Hindlimb muscle (tissue), 1 donor: ENCODE measurements around the gene PHF14. TPM values are rescaled to one million over a fixed set of nuclear protein-coding genes. Genes with fewer than 3 reads are reported as not detected.

ENCODE experiments used
- DNase-seq: peaks from one replicate; pipeline ENCODE4 v3.0.0-alpha.2; 2013
- polyA plus RNA-seq: library from polyadenylated mRNA; unstranded; fragments of 120-200 nt; gene quantifications from one replicate; pipeline ENCODE4 v1.2.1, GENCODE V29; 2013; ENCODE audit not compliant: insufficient read length

The PHF14 gene
- polyA plus RNA-seq, 1 donor, result 29.7 TPM

DNA sequence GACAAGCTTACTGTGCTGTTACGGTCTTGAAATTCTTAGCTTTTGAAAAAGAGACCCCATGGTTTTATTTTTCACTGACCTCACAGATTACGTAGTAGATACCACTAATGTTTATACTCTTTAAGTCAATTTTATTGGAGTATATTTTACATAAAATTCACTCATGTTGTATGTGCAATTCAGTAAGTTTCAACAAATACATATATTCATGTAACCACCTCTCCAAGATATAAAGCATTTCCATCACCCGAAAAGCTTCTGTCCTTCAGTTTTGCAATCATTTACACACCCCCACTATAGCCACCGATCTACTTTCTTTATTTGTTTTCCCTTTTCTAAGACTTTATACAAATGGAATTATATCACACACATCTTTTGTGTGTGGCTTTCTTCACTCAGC is 199.2 kb downstream of the PHF14 start:
- no peak for DNase-seq

- no peak for DNase-seq
Measured at GRCh38 chr7:11175371-11175770, 201.7 kb downstream of the PHF14 start.

DNA sequence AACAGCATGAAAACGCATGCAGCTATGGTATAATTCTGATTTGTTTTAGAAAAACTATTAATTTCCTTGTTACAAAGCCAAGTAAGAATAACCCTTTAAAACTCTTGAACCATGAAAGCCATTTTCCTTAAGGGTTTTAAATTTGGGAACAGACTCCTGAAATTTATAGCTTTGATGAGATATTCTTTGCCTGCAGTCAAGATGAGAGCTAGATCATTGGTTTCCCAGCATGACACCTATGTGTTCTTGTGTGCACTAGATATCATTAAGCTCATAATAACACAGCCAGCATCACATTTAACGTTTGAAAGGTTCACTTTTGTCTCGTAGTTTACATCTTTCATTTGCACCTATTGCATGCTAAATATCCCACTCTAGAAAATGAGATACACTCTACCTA is 202.2 kb downstream of the PHF14 start:
- no peak for DNase-seq

GRCh38 chr7:11176985-11177555 is 203.4 kb downstream of the PHF14 start:
- DNase-seq, result no peak

- DNase-seq, result no peak
Measured at GRCh38 chr7:11177793-11178192, 204.1 kb downstream of the PHF14 start.

DNA sequence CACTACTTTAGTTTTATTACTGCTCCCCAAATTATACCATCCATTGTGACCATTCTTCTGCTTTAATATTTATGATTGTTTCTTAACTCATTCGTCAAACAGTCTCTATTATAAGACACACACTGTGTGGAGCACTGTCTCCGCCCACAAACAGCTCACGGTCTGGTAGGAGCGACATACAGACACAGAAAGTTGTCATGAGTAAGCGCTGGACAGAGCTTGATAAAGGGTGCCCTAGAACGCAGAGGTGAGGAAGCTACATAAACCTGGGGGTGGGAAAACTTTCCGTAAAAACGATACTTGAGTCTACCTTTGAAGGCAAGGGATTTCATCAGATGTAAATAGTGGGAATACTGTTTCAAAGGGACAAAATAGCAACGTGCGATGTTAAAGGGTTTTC is 207.9 kb downstream of the PHF14 start:
- no peak for DNase-seq

- DNase-seq, result no peak
Measured at GRCh38 chr7:11182736-11183135, 209.1 kb downstream of the PHF14 start.

DNA sequence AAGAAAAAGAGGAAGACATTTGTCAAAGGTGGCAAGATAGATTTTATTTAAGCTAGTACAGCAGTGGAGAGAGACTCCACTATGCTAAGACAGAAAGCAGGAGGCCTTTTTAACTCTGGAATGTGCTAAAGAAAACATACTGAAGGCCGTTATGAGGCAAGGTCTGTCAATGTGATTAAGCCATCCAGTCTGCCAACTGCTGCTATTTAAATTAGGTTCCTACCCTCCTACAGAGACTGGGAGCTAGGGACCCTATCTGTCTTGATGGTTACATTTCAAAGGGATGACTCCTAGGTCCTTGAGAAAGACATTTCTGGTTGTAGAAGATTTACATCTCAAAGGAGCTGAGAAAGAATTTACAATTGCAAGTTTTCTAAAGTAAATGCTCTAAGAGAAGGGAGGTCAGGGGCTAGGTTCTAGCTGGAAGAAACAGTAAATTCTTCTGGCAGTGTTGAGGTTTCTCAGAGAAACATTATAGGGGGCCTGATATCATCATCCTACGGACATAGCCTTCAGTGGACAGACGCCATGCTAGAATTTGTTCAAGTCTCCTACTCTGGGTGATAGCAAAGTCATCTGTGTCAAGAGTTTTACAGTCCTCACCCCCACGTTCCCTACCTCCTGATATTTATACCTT is 211.6 kb downstream of the PHF14 start:
- DNase-seq, result no peak

DNA sequence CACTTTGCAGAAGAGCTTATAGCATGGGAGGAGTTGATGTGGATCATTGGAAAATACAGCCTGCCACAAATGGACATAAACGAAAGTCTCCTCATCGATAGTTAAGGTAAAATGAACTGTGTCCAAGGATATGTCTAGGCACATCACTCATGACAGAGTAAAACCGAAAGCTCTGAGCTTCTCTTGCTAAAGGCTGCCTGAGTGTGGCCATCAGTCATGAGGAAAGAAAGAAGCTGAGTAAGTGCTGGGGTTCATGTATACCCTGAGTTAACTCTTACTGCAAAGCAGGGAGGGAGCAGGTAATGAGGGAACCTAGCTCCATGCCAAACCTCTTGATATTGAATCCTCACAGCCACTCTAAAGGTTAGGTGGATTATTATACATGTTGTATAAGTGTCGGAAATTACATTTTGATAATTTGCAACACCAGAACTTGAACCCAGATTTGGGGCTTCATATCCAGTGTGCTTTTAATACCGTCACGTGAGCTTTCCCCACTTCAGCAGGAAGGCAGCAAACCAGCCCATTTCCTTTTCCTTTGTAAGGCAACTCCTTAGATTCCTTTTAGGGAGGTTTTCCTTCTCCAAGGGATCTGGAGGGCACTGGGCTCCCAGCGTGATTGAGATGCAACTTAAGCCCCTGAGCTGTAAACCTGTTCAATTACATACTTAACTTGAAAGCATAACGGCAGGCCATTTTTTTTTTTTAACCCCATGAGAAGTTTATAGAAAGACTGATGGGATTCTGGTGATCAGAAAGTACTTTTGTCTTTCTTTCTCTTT is 215.0 kb downstream of the PHF14 start:
- no peak for DNase-seq

DNA sequence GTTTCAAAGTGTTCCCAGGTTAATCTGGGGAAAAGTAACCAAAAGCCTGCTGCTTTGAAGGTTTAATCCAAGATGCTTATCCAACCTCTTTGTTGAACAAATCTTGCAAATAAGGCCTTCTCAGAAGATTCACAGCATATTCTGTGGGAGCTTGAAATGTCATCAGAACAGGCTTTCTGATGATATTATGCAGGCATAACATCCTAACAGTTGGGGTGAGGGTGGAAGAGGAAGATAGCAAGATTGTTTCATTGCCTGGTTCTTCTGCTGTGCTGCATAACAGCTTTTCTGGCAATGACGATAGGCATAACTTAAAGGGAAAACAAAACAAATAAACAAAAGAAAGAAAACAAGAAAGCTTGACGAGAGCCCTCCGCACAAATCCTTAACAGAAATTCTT is 217.4 kb downstream of the PHF14 start:
- no peak for DNase-seq

GRCh38 chr7:11191574-11192220 is 218.0 kb downstream of the PHF14 start:
- DNase-seq, result no peak

- DNase-seq, result no peak
Measured at GRCh38 chr7:11192506-11192905, 218.8 kb downstream of the PHF14 start.

GRCh38 chr7:11193131-11193867 is 219.6 kb downstream of the PHF14 start:
- DNase-seq, result no peak

- DNase-seq, result no peak
Measured at GRCh38 chr7:11193888-11194287, 220.2 kb downstream of the PHF14 start.

GRCh38 chr7:11194492-11194891 is 220.8 kb downstream of the PHF14 start:
- no peak for DNase-seq

DNA sequence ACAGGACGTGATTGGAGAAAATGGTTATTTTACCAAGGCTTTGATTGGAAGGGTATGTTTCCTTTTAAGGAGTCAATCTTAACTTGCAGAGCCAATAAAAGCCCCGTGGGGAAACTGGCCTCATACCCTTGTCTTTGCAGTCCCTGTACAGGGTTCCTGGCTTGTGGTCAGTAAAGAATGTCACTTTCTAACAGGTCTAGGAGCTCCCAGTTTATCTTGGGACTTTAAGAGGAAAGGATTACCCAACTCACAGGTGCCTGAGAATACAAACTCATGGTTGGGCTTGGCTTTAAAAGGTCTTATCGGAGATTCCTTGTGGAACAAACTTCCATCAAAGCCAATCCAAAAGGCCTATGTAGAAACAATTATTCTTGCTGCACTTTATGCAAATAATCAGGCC is 221.8 kb downstream of the PHF14 start:
- no peak for DNase-seq

DNA sequence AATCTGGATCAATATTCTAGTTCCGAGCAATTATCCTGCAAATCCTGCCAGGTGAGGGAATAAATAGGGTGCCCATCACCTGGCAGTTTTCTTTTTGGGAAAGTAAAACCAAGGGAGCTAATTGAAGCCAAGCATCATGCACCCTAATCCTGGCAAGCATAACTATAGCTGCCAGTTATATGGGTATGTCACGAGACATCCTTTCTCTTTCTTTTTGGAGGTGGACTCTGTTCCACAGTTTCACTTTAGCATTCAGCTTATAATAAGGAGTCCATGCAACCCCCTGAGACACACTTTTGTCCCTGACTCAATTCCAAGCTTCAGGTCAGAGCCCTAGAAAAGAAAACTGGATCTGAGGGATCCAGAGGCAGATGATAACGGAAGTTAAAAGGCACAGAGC is 222.5 kb downstream of the PHF14 start:
- DNase-seq, result no peak

GRCh38 chr7:11203224-11203623 is 229.6 kb downstream of the PHF14 start:
- no peak for DNase-seq

- DNase-seq, result no peak
Measured at GRCh38 chr7:11203683-11204082, 230.0 kb downstream of the PHF14 start.

DNA sequence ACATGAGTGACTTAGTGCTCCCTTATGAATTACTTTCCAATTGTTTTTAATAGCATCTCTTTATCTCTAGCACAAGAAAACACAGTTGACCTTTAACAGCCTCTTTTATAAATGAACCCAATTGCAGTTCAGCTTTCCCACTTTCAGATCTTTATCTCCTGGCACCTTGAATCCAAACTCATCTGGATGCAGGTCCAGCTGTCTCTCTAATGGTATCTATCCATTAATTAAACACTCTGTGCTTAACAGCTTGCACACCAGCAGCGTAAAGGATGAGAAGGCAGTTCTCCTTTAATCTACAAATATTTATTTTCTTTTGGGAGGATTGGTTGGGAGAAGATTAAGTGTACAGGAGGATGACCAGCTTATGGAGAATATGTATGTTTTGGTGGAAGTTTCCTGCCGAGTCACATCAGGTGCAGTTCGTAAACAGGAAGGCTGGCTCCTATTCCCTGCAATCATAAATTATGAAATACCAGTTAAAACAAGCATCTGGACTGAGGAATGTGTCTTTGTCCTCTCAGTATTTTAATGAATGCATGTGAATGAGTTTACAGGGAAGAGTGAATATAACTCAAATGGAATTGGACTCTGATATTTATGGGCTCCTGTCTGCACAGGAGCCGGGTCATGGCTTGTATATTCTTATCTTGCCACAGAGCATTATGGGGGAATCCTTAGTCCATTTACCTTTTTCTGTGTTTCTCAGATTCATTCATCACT is 232.7 kb downstream of the PHF14 start:
- no peak for DNase-seq

GRCh38 chr7:11207565-11207964 is 233.9 kb downstream of the PHF14 start:
- DNase-seq, result no peak

DNA sequence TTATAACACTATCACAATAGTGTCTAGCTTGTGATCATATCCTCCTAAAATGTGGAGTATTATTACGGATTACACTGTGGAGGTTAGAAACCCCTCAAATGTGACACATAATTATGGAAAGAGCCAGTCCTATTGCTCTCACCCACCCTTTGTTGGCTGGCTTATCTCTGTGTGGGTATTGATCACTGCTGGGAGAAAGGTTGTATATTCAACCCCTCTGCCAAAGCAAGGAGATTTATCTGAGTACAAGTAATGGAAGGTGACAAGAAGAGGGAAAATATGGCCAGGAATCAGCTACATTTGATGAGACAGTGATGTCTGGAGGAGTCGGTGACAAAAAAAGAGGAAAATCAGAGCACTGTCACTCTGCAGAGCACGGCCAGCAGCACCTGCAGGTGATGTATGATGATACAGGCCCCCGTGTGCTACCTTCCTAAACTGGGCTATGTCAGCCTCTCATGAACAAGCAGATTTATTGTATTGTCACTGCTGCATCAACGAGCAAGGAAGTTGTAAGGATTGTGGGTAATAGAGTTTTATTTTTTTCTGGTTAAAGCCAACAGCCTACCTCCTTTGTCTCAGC is 235.3 kb downstream of the PHF14 start:
- no peak for DNase-seq
